Upper lobe of right lung (tissue), 1 donor: ENCODE measurements around the gene APOE. TPM values are rescaled to one million over a fixed set of nuclear protein-coding genes. Genes with fewer than 3 reads are reported as not detected.

Experiments used
- ATAC-seq: fragments of 200-7000 bp; cut with Tn5 transposase; one replicate; pipeline ENCODE4 v1.9.1; 2020; ENCODE audit warnings: mild to moderate bottlenecking, moderate library complexity
- DNase-seq: peaks from one replicate; pipeline ENCODE4 v3.0.0-alpha.2; 2020
- H3K27ac ChIP-seq: fragments of 200-600 bp; one replicate; pipeline ENCODE4 v1.8.0; 2022
- H3K27me3 ChIP-seq: fragments of 200-600 bp; one replicate; pipeline ENCODE4 v1.8.0; 2022; ENCODE audit warnings: mild to moderate bottlenecking
- H3K36me3 ChIP-seq: fragments of 200-600 bp; one replicate; pipeline ENCODE4 v1.8.0; 2022
- H3K4me1 ChIP-seq: fragments of 200-600 bp; one replicate; pipeline ENCODE4 v1.8.0; 2022
- H3K4me3 ChIP-seq: fragments of 200-600 bp; one replicate; pipeline ENCODE4 v1.8.0; 2022; ENCODE audit warnings: mild to moderate bottlenecking
- H3K9me3 ChIP-seq: fragments of 200-600 bp; one replicate; pipeline ENCODE4 v1.8.0; 2022
- intact Hi-C: fragments of 100-400 bp; cut with DNase I; formaldehyde crosslinking; loops from one replicate; pipeline ENCODE4 v1.11.0; 2022
- total RNA-seq: library from RNA; stranded (reverse); fragmentation: NEBNext Ultra II Directional; extraction: Animal tissue kit (Norgen Biotek cat#: 25700); gene quantifications from one replicate; pipeline ENCODE4 v1.2.1, GENCODE V29; 2021
- TF ChIP-seq, protein P1 (sequence below): fragments of 200-600 bp; IDR thresholded peaks from one replicate; pipeline ENCODE4 v1.8.0; 2022; ENCODE audit warnings: antibody characterized with exemption
- donor health status: DM: no; HTN: yes; CAD: no; lungs with severe emphysema.

Gene APOE
- total RNA-seq, 1 donor from 2014 or later = 565 TPM

DNA sequence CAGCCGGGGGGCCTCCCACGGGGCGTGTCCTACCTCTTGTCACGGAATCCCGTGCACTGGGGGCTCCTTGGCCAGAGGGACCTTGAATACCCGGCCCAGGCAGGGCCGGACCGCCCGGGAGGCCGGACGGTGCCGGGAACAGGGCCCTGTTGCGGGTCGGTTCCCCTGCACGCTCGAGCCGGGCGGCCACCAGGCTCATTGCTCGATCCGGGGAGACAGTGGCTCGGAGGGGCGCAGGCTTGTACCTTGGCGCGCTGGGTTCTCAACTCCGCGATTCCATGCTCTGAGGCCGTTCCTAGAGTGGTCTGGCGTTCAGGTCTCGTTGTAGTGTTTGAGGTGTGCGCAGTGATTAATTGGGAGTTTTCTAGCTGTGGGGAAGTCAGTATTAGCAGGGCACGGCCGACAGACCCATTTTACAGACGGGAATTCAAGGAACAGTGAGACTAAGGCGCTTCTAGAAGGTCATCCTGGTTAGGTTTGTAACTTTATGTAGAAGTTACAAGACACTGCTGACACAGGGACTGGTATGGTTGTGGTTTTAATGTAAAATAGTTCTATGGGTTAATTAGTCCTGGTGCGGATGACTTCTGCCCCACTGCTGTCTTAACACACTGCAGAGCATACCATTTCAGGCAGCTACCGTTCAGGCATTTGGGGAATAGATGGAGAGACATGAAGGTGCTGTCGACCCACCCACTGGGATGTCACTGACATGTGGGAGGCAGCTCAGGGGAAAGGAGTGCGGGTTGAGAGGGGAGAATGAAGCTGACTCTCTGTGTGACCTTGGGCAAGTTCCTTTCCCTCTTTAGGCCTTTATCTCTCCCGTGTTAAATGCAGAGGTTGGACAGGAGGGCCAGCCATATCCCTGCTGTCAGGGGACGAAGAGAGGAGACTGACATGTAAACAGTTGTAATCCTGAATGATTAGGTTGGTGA lies 50.2 kb downstream of the APOE start:
- ATAC-seq (no peak), DNase-seq (no peak)
- Histone ChIP-seq H3K4me1 (peaks cover 25% of the 10 kb centered on the region), H3K27me3 (no peaks in the 10 kb centered on the region), H3K9me3 (no peaks in the 10 kb centered on the region), H3K4me3 (peak overlapping the region; percentile 95), H3K27ac (peak overlapping the region; percentile 89), H3K36me3 (peaks cover 5% of the 10 kb centered on the region)
- intact Hi-C loops = loop anchor here (10.0 kb wide), 1 partner anchor 51 kb away; the partner anchor contains the start of gene APOE
- TF ChIP-seq, protein P1, sequence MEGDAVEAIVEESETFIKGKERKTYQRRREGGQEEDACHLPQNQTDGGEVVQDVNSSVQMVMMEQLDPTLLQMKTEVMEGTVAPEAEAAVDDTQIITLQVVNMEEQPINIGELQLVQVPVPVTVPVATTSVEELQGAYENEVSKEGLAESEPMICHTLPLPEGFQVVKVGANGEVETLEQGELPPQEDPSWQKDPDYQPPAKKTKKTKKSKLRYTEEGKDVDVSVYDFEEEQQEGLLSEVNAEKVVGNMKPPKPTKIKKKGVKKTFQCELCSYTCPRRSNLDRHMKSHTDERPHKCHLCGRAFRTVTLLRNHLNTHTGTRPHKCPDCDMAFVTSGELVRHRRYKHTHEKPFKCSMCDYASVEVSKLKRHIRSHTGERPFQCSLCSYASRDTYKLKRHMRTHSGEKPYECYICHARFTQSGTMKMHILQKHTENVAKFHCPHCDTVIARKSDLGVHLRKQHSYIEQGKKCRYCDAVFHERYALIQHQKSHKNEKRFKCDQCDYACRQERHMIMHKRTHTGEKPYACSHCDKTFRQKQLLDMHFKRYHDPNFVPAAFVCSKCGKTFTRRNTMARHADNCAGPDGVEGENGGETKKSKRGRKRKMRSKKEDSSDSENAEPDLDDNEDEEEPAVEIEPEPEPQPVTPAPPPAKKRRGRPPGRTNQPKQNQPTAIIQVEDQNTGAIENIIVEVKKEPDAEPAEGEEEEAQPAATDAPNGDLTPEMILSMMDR = no peak

DNA sequence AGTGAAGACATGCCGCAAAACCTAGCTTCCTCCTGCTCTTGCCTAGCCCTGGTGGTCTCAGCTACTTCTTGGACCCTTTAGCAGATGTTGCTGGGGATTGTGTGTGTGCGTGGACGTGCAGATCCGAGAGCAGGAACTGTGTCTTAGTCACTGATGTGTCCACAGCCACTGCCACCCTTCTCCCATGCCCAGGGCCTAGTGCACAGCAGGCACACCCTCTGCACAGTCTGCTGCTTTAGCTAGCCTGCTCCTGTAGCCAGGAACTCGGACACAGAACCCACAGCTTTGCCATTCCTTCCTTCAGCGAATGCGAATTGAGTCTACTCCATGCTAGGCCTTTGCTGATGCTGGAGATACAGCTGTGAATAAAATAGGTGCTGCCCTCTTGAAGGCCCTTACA lies 51.9 kb downstream of the APOE start:
- Histone ChIP-seq H3K9me3 (no peaks in the 10 kb centered on the region), H3K27ac (no peak overlapping the region), H3K4me3 (no peak overlapping the region), H3K4me1 (peaks cover 25% of the 10 kb centered on the region), H3K36me3 (peaks cover 18% of the 10 kb centered on the region), H3K27me3 (no peaks in the 10 kb centered on the region)
- intact Hi-C loops = loop anchor here (10.0 kb wide), 1 partner anchor 53 kb away; the partner anchor contains the start of gene APOE
- TF ChIP-seq, protein P1 = no peak
- no peak for ATAC-seq
- no peak for DNase-seq

DNA sequence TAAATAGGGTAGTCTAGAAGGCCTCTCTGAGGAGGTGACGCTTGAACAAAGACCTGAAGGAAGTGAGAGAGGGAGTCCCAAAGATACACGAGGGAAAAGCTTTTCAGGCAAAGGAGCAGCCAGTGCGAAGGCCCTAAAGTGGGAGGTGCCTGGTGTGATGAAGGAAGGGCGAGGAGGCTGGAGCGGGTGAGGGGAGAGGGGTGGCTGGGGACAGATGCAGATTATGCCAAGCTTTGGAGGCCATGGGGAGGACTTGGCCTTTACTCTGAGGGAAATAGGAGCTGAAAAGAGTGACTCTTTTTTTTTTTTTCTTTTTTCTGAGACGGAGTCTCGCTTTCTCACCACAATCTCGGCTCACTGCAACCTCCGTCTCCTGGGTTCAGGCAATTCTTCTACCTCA lies 52.5 kb downstream of the APOE start:
- H3K4me3 ChIP-seq = no peak overlapping the region
- H3K27me3 ChIP-seq = no peaks in the 10 kb centered on the region
- no peaks in the 10 kb centered on the region for H3K9me3 ChIP-seq
- intact Hi-C loops = loop anchor here (10.0 kb wide), 1 partner anchor 53 kb away; the partner anchor contains the start of gene APOE
- H3K27ac ChIP-seq = no peak overlapping the region
- DNase-seq (no peak), ATAC-seq (no peak)
- peaks cover 25% of the 10 kb centered on the region for H3K4me1 ChIP-seq
- peaks cover 23% of the 10 kb centered on the region for H3K36me3 ChIP-seq
- TF ChIP-seq, protein P1 = no peak

Other genes starting within 250 kb of the APOE start
- gene CEACAM19, start 234.3 kb upstream of the APOE start, total RNA-seq = 7.6 TPM
- not detected for gene CEACAM16, start 206.6 kb upstream of the APOE start, total RNA-seq
- gene BCL3, start 157.1 kb upstream of the APOE start, total RNA-seq = 87.4 TPM
- 3.2 TPM for gene CBLC, start 127.9 kb upstream of the APOE start, total RNA-seq
- 280 TPM for gene BCAM, start 96.7 kb upstream of the APOE start, total RNA-seq
- 108 TPM for gene NECTIN2, start 59.5 kb upstream of the APOE start, total RNA-seq
- gene TOMM40, start 14.5 kb upstream of the APOE start, total RNA-seq = 52.4 TPM
- gene APOC1, start 8.8 kb downstream of the APOE start, total RNA-seq = 558 TPM
- gene APOC4, start 36.4 kb downstream of the APOE start, total RNA-seq = not detected
- 33.9 TPM for gene APOC2, start 40.3 kb downstream of the APOE start, total RNA-seq
- 103 TPM for gene CLPTM1, start 49.6 kb downstream of the APOE start, total RNA-seq
- 17.5 TPM for gene RELB, start 95.7 kb downstream of the APOE start, total RNA-seq
- 83.7 TPM for gene CLASRP, start 133.2 kb downstream of the APOE start, total RNA-seq
- 1.7 TPM for gene ZNF296, start 170.7 kb downstream of the APOE start, total RNA-seq
- 14.9 TPM for gene GEMIN7, start 173.5 kb downstream of the APOE start, total RNA-seq
- 31.1 TPM for gene PPP1R37, start 187.4 kb downstream of the APOE start, total RNA-seq